HEK293 (cell line): Measurements from ENCODE around the gene DUSP1.

Experiments
- CTCF ChIA-PET: fragments of 350-600 bp; formaldehyde crosslinking; extraction: SDS; loops from one replicate; lab custom pipeline; 2021; ENCODE audit warnings: antibody characterized with exemption; lab: Yijun Ruan, JAX
- POLR2A ChIA-PET: fragments of 300-600 bp; formaldehyde crosslinking; extraction: SDS; loops from one replicate; lab custom pipeline; 2020; ENCODE audit warnings: antibody characterized with exemption, inconsistent platforms; lab: Yijun Ruan, JAX
- H3K27ac ChIP-seq: fragments of 200-500 bp; sonication (Bioruptor generic); 2 replicates; pipeline ENCODE4 v1.5.1; 2014; ENCODE audit warnings: low read depth, low read length, control low read depth, inconsistent platforms; ENCODE audit errors: extremely low read depth
- H3K36me3 ChIP-seq, 2 experiments: fragments of 200-500 bp in 1 of 2; sonication (Bioruptor generic) in 1 of 2; 1 replicate in 1 of 2; 2 replicates in 1 of 2; pipeline ENCODE4 v1.5.1; 2014 to 2017; ENCODE audit warnings: inconsistent platforms in 2 of 2, low read length in 2 of 2; ENCODE audit not compliant: control insufficient read depth in 2 of 2, insufficient read depth in 1 of 2
- H3K4me1 ChIP-seq: fragments of 200-500 bp; sonication (Bioruptor generic); 2 replicates; pipeline ENCODE4 v1.5.1; 2014; ENCODE audit warnings: mild to moderate bottlenecking, low read length, inconsistent platforms; ENCODE audit not compliant: control insufficient read depth, insufficient read depth
- H3K4me3 ChIP-seq: 2 replicates; pipeline ENCODE4 v1.5.1; 2011; ENCODE audit warnings: low read depth, mild to moderate bottlenecking, control low read depth, low read length, moderate library complexity
- H3K9me3 ChIP-seq: fragments of 200-500 bp; sonication (Bioruptor generic); 2 replicates; pipeline ENCODE4 v1.5.1; 2014; ENCODE audit warnings: low read depth, low read length, inconsistent platforms; ENCODE audit not compliant: control insufficient read depth, insufficient read depth
- BCL11B ChIP-seq: fragments of 450-650 bp; formaldehyde crosslinking; IDR thresholded peaks from 2 replicates; pipeline ENCODE4 v1.5.1; 2016; ENCODE audit warnings: low read depth, missing biosample characterization, missing genetic modification characterization
- GLIS2 ChIP-seq: fragments of 450-650 bp; formaldehyde crosslinking; IDR thresholded peaks from 2 replicates; pipeline ENCODE4 v1.5.1; 2016; ENCODE audit warnings: missing biosample characterization, missing genetic modification characterization
- OSR2 ChIP-seq: fragments of 450-650 bp; formaldehyde crosslinking; IDR thresholded peaks from 2 replicates; pipeline ENCODE4 v1.5.1; 2016; ENCODE audit warnings: missing biosample characterization, missing genetic modification characterization
- YY1 ChIP-seq: fragments of 450-650 bp; formaldehyde crosslinking; IDR thresholded peaks from 2 replicates; pipeline ENCODE4 v1.5.1; 2018; ENCODE audit warnings: missing biosample characterization, missing genetic modification characterization
- ZBTB1 ChIP-seq: fragments of 450-650 bp; formaldehyde crosslinking; IDR thresholded peaks from 2 replicates; pipeline ENCODE4 v1.5.1; 2016; ENCODE audit warnings: missing biosample characterization, missing genetic modification characterization
- ZBTB8A ChIP-seq: fragments of 450-650 bp; formaldehyde crosslinking; IDR thresholded peaks from 2 replicates; pipeline ENCODE4 v1.5.1; 2016; ENCODE audit warnings: missing biosample characterization, missing genetic modification characterization
- ZNF114 ChIP-seq: fragments of 450-650 bp; formaldehyde crosslinking; IDR thresholded peaks from 2 replicates; pipeline ENCODE4 v1.5.0; 2017; ENCODE audit warnings: missing biosample characterization, missing genetic modification characterization
- ZNF121 ChIP-seq: fragments of 450-650 bp; formaldehyde crosslinking; IDR thresholded peaks from 2 replicates; pipeline ENCODE4 v1.5.1; 2016; ENCODE audit warnings: missing biosample characterization, missing genetic modification characterization
- ZNF133 ChIP-seq: fragments of 450-650 bp; formaldehyde crosslinking; IDR thresholded peaks from 2 replicates; pipeline ENCODE4 v1.5.1; 2016; ENCODE audit warnings: missing biosample characterization, missing genetic modification characterization
- ZNF366 ChIP-seq: fragments of 450-650 bp; formaldehyde crosslinking; conservative IDR thresholded peaks from 2 replicates; pipeline ENCODE4 v1.5.1; 2016; ENCODE audit warnings: missing biosample characterization, missing genetic modification characterization
- ZNF548 ChIP-seq: fragments of 450-650 bp; formaldehyde crosslinking; IDR thresholded peaks from 2 replicates; pipeline ENCODE4 v1.5.1; 2016; ENCODE audit warnings: missing biosample characterization, missing genetic modification characterization
- ZNF600 ChIP-seq: fragments of 450-650 bp; formaldehyde crosslinking; IDR thresholded peaks from 2 replicates; pipeline ENCODE4 v1.5.1; 2016; ENCODE audit warnings: missing biosample characterization, missing genetic modification characterization
- ZNF658 ChIP-seq: fragments of 450-650 bp; formaldehyde crosslinking; IDR thresholded peaks from 2 replicates; pipeline ENCODE4; 2016; ENCODE audit warnings: missing biosample characterization, missing genetic modification characterization
- ZSCAN16 ChIP-seq: fragments of 450-650 bp; formaldehyde crosslinking; IDR thresholded peaks from 2 replicates; pipeline ENCODE4 v1.5.1; 2016; ENCODE audit warnings: missing biosample characterization, missing genetic modification characterization
- TF ChIP-seq, protein P1 (sequence below): fragments of 450-650 bp; formaldehyde crosslinking; IDR thresholded peaks from 2 replicates; pipeline ENCODE4 v1.5.1; 2016; ENCODE audit warnings: missing biosample characterization, missing genetic modification characterization
- TF ChIP-seq, protein P2 (sequence below): fragments of 450-650 bp; formaldehyde crosslinking; IDR thresholded peaks from 2 replicates; pipeline ENCODE4; 2016; ENCODE audit warnings: missing biosample characterization, missing genetic modification characterization
- TF ChIP-seq, protein P3 (sequence below): fragments of 450-650 bp; formaldehyde crosslinking; IDR thresholded peaks from 2 replicates; pipeline ENCODE4 v1.5.1; 2017; ENCODE audit warnings: missing biosample characterization, missing genetic modification characterization
- TF ChIP-seq, protein P4 (sequence below): fragments of 450-650 bp; formaldehyde crosslinking; IDR thresholded peaks from 2 replicates; pipeline ENCODE4 v1.5.1; 2016; ENCODE audit warnings: missing biosample characterization, missing genetic modification characterization

Gene DUSP1

DNA sequence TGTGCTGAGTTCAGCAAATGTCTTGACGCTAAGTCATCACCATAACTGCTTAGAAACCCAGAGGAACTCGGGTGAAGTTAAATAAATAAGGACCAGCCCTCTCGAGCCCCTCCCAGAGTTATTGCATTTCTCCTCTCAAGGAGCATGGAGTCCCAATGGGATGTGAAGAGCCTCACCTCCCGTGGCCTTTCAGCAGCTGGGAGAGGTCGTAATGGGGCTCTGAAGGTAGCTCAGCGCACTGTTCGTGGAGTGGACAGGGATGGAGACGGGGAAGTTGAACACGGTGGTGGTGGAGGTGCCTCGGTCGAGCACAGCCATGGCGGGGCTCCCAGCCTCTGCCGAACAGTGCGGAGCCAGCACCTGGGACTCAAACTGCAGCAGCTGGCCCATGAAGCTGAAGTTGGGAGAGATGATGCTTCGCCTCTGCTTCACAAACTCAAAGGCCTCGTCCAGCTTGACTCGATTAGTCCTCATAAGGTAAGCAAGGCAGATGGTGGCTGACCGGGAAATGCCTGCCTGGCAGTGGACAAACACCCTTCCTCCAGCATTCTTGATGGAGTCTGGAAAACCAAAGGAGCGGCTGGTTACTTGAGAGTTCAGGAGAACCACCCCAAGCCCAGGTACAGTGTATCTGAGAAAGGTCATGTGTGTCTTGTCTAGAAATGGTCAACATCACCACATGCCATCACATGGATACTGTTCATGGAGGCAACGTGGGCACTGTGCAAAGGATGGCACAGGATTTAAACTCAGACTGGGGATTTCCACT, 2.2 kb downstream of the DUSP1 start:
- H3K4me3 ChIP-seq: peak overlapping the region; percentile 89
- POLR2A ChIA-PET: interaction anchor here (0.7 to 7.5 kb wide), 11 partner anchors 9 to 163 kb away, joined by 3 to 89 read pairs (median 5); partner anchors contain the start of gene ERGIC1
- CTCF ChIA-PET: interaction anchor here (0.6 to 2.9 kb wide), 5 partner anchors 52 to 1568 kb away, joined by 3 to 14 read pairs (median 7); no protein-coding TSS in a partner anchor
- H3K4me1 ChIP-seq: peaks cover 22% of the 10 kb centered on the region; the same call in 1 of the 2 replicates
- peaks cover 0 to 30% of the 10 kb centered on the region in 2 experiments; a peak in 1 of 3 replicates for H3K36me3 ChIP-seq
- TF ChIP-seq ZSCAN16 (no peak), ZNF133 (tag by site-specific recombination) (no peak), ZNF114 (tag by site-specific recombination) (no peak), GLIS2 (no peak), ZBTB1 (no peak), ZNF658 (tag by site-specific recombination) (no peak), BCL11B (tag by site-specific recombination) (no peak), ZNF366 (tag by site-specific recombination) (no peak), ZNF600 (peak; percentile 41; the same call in 1 of the 2 replicates), ZBTB8A (tag by site-specific recombination) (no peak), ZNF121 (tag by site-specific recombination) (no peak), OSR2 (tag by site-specific recombination) (no peak), YY1 (tag by site-specific recombination) (no peak)
- TF ChIP-seq, protein P1, sequence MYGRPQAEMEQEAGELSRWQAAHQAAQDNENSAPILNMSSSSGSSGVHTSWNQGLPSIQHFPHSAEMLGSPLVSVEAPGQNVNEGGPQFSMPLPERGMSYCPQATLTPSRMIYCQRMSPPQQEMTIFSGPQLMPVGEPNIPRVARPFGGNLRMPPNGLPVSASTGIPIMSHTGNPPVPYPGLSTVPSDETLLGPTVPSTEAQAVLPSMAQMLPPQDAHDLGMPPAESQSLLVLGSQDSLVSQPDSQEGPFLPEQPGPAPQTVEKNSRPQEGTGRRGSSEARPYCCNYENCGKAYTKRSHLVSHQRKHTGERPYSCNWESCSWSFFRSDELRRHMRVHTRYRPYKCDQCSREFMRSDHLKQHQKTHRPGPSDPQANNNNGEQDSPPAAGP (tag by site-specific recombination): peak; percentile 64
- TF ChIP-seq, protein P2, sequence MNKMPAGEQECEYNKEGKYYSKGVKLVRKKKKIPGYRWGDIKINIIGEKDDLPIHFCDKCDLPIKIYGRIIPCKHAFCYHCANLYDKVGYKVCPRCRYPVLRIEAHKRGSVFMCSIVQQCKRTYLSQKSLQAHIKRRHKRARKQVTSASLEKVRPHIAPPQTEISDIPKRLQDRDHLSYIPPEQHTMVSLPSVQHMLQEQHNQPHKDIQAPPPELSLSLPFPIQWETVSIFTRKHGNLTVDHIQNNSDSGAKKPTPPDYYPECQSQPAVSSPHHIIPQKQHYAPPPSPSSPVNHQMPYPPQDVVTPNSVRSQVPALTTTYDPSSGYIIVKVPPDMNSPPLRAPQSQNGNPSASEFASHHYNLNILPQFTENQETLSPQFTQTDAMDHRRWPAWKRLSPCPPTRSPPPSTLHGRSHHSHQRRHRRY (tag by site-specific recombination): no peak
- TF ChIP-seq, protein P3, sequence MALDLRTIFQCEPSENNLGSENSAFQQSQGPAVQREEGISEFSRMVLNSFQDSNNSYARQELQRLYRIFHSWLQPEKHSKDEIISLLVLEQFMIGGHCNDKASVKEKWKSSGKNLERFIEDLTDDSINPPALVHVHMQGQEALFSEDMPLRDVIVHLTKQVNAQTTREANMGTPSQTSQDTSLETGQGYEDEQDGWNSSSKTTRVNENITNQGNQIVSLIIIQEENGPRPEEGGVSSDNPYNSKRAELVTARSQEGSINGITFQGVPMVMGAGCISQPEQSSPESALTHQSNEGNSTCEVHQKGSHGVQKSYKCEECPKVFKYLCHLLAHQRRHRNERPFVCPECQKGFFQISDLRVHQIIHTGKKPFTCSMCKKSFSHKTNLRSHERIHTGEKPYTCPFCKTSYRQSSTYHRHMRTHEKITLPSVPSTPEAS: no peak
- TF ChIP-seq, protein P4, sequence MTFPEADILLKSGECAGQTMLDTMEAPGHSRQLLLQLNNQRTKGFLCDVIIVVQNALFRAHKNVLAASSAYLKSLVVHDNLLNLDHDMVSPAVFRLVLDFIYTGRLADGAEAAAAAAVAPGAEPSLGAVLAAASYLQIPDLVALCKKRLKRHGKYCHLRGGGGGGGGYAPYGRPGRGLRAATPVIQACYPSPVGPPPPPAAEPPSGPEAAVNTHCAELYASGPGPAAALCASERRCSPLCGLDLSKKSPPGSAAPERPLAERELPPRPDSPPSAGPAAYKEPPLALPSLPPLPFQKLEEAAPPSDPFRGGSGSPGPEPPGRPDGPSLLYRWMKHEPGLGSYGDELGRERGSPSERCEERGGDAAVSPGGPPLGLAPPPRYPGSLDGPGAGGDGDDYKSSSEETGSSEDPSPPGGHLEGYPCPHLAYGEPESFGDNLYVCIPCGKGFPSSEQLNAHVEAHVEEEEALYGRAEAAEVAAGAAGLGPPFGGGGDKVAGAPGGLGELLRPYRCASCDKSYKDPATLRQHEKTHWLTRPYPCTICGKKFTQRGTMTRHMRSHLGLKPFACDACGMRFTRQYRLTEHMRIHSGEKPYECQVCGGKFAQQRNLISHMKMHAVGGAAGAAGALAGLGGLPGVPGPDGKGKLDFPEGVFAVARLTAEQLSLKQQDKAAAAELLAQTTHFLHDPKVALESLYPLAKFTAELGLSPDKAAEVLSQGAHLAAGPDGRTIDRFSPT: no peak
- TF ChIP-seq, all 188 proteins: peak for 2
- Histone ChIP-seq H3K9me3 (no peaks in the 10 kb centered on the region), H3K27ac (no peak overlapping the region; the same call in 1 of the 2 replicates)

DNA sequence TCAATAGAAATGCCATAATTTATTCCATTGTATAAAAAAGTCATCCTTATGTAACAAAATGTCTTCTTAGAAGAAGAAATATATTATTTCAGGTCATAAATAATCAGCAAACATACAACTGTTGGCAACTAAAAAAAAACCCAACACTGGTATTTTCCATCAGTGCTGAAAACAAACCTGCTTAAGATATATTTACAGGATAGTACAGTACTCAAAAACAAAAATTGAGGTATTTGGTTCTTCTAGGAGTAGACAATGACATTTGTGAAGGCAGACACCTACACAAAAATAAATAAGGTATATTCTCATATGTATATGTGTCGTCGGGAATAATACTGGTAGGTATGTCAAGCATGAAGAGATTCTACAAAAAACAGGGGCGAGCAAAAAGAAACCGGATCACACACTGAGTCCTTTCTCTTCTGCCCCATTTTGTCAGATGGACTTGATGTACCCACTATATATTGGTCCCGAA, 2.9 kb downstream of the DUSP1 start:
- H3K4me3 ChIP-seq: peak overlapping the region; percentile 89
- no peak for TF ChIP-seq ZNF548 (tag by site-specific recombination)
- H3K27ac ChIP-seq: no peak overlapping the region
- H3K36me3 ChIP-seq: peaks cover 0 to 30% of the 10 kb centered on the region in 2 experiments; a peak in 1 of 3 replicates
- H3K4me1 ChIP-seq: peaks cover 22% of the 10 kb centered on the region; the same call in 1 of the 2 replicates
- no peaks in the 10 kb centered on the region for H3K9me3 ChIP-seq
- CTCF ChIA-PET: interaction anchor here (2.0 to 2.9 kb wide), 2 partner anchors 51 to 53 kb away, joined by 13 to 14 read pairs; no protein-coding TSS in a partner anchor
- POLR2A ChIA-PET: interaction anchor here (1.4 to 7.5 kb wide), 6 partner anchors 10 to 137 kb away, joined by 4 to 89 read pairs (median 24); no protein-coding TSS in a partner anchor
